ENCODE results near the gene EMC8.

The EMC8 gene

GRCh38 chr16:85830821-85831220, 31.5 kb upstream of the EMC8 start:
- Histone ChIP-seq H3K9me3 (ENCODE audit: control insufficient read depth, low read length) (no peaks in the 10 kb centered on the region), H3K79me2 (no peaks in the 10 kb centered on the region), H3K36me3 (ENCODE audit: control insufficient read depth, insufficient read depth, low read length) (no peaks in the 10 kb centered on the region), H3K4me3 (ENCODE audit: low read depth, low read length) (no peak overlapping the region), H2AFZ (no peak overlapping the region), H3K4me1 (no peaks in the 10 kb centered on the region), H3K9ac (no peak overlapping the region), H3K4me2 (ENCODE audit: low read length) (no peak overlapping the region), H3K27me3 (ENCODE audit: control insufficient read depth, insufficient read depth, low read length) (no peaks in the 10 kb centered on the region), H3K27ac (no peak overlapping the region)
- no peak for TF ChIP-seq CTCF (IDR thresholded peaks at IDR 0.05)

GRCh38 chr16:85829751-85830445, 30.6 kb upstream of the EMC8 start:
- Histone ChIP-seq H3K27me3 (ENCODE audit: control insufficient read depth, insufficient read depth, low read length) (no peaks in the 10 kb centered on the region), H3K9me3 (ENCODE audit: control insufficient read depth, low read length) (no peaks in the 10 kb centered on the region), H3K4me2 (ENCODE audit: low read length) (no peak overlapping the region), H3K4me1 (no peaks in the 10 kb centered on the region), H2AFZ (no peak overlapping the region), H3K9ac (no peak overlapping the region), H3K36me3 (ENCODE audit: control insufficient read depth, insufficient read depth, low read length) (no peaks in the 10 kb centered on the region), H3K27ac (no peak overlapping the region), H3K79me2 (no peaks in the 10 kb centered on the region), H3K4me3 (ENCODE audit: low read depth, low read length) (no peak overlapping the region)
- TF ChIP-seq CTCF (IDR thresholded peaks at IDR 0.05) = no peak

- Histone ChIP-seq H3K4me1 (no peaks in the 10 kb centered on the region), H3K27ac (no peak overlapping the region), H3K36me3 (ENCODE audit: control insufficient read depth, insufficient read depth, low read length) (no peaks in the 10 kb centered on the region), H3K9ac (no peak overlapping the region), H3K27me3 (ENCODE audit: control insufficient read depth, insufficient read depth, low read length) (no peaks in the 10 kb centered on the region), H2AFZ (no peak overlapping the region), H3K79me2 (no peaks in the 10 kb centered on the region), H3K9me3 (ENCODE audit: control insufficient read depth, low read length) (no peaks in the 10 kb centered on the region), H3K4me2 (ENCODE audit: low read length) (no peak overlapping the region), H3K4me3 (ENCODE audit: low read depth, low read length) (no peak overlapping the region)
- TF ChIP-seq CTCF (IDR thresholded peaks at IDR 0.05) = no peak
Observed at GRCh38 chr16:85829171-85829719, 29.9 kb upstream of the EMC8 start.

- H3K4me1 ChIP-seq = no peaks in the 10 kb centered on the region
- no peaks in the 10 kb centered on the region for H3K9me3 ChIP-seq (ENCODE audit: control insufficient read depth, low read length)
- no peak overlapping the region for H3K27ac ChIP-seq
- no peak overlapping the region for H3K9ac ChIP-seq
- no peaks in the 10 kb centered on the region for H3K27me3 ChIP-seq (ENCODE audit: control insufficient read depth, insufficient read depth, low read length)
- no peak overlapping the region for H2AFZ ChIP-seq
- no peak overlapping the region for H3K4me3 ChIP-seq (ENCODE audit: low read depth, low read length)
- no peak overlapping the region for H3K4me2 ChIP-seq (ENCODE audit: low read length)
- no peaks in the 10 kb centered on the region for H3K36me3 ChIP-seq (ENCODE audit: control insufficient read depth, insufficient read depth, low read length)
- H3K79me2 ChIP-seq = no peaks in the 10 kb centered on the region
- no peak for TF ChIP-seq CTCF (IDR thresholded peaks at IDR 0.05)
Observed at GRCh38 chr16:85828166-85828565, 28.8 kb upstream of the EMC8 start.
